Prostate gland (tissue), 2 donors: Measurements from ENCODE around the gene AKT2.

Experiments
- POLR2A ChIP-seq: fragments of 450-650 bp; IDR thresholded peaks from one replicate; pipeline ENCODE4 v1.6.1; 2016; ENCODE audit warnings: antibody characterized with exemption, mild to moderate bottlenecking
- TF ChIP-seq, protein P1 (sequence below), 4 experiments: fragments of 200-600 bp in 2 of 4; fragments of 450-650 bp in 2 of 4; sonication (generic) in 2 of 4; IDR thresholded peaks; 1 replicate in 3 of 4; 2 replicates in 1 of 4; pipeline ENCODE4 v1.5.1; 2016 to 2019; ENCODE audit warnings: antibody characterized with exemption in 4 of 4, mild to moderate bottlenecking in 2 of 4, moderate library complexity in 2 of 4

DNA sequence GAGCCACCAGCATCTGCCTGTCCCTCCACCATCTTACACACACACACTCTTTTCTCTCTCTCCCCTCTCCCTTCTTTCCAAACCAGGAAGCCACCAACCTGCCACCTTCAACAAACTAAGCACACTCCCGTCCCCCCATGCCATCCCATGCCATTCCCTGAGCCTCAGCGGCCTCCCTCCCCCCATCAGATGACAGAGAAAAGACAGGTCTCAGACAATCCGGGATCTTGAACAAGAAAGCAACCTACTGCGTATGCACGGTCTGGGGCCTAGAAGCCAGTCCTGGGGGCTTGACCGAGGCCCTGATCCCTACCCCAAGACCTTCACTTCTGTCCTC, 19.4 kb downstream of the AKT2 start:
- TF ChIP-seq POLR2A: no peak
- TF ChIP-seq, protein P1, sequence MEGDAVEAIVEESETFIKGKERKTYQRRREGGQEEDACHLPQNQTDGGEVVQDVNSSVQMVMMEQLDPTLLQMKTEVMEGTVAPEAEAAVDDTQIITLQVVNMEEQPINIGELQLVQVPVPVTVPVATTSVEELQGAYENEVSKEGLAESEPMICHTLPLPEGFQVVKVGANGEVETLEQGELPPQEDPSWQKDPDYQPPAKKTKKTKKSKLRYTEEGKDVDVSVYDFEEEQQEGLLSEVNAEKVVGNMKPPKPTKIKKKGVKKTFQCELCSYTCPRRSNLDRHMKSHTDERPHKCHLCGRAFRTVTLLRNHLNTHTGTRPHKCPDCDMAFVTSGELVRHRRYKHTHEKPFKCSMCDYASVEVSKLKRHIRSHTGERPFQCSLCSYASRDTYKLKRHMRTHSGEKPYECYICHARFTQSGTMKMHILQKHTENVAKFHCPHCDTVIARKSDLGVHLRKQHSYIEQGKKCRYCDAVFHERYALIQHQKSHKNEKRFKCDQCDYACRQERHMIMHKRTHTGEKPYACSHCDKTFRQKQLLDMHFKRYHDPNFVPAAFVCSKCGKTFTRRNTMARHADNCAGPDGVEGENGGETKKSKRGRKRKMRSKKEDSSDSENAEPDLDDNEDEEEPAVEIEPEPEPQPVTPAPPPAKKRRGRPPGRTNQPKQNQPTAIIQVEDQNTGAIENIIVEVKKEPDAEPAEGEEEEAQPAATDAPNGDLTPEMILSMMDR (IDR thresholded peaks at IDR 0.05): no peak
